ENCODE measurements around the gene RRP8. TPM values are rescaled to one million over a fixed set of nuclear protein-coding genes. Genes with fewer than 3 reads are reported as not detected.
A peak's percentile ranks its signal among the peaks of the same experiment; 100 is the strongest.

RRP8 gene
- total RNA-seq, 1 donor, result 7.2 TPM

GRCh38 chr11:6559369-6559768, 44.0 kb downstream of the RRP8 start:
- H3K4me1 ChIP-seq (ENCODE audit: insufficient read depth, low read length), result no peaks in the 10 kb centered on the region
- H3K27me3 ChIP-seq (ENCODE audit: insufficient read depth, low read length), result no peaks in the 10 kb centered on the region
- no peaks in the 10 kb centered on the region for H3K9me3 ChIP-seq (ENCODE audit: low read depth, low read length)
- H3K4me3 ChIP-seq (ENCODE audit: insufficient read depth, low read length), result no peak overlapping the region
- no peak overlapping the region for H2AFZ ChIP-seq (ENCODE audit: low read length)
- TF ChIP-seq CTCF (IDR thresholded peaks at IDR 0.05; ENCODE audit: extremely low read depth, low read depth, low read length), result no peak
- DNase-seq (ENCODE audit: insufficient read length, low spot score, missing footprints), result no peak
- no peak overlapping the region for H3K4me2 ChIP-seq (ENCODE audit: insufficient read depth, low read length)
- no peaks in the 10 kb centered on the region for H3K36me3 ChIP-seq (ENCODE audit: insufficient read depth, low read length)
- no peaks in the 10 kb centered on the region for H4K20me1 ChIP-seq (ENCODE audit: insufficient read depth, low read length)
- no peak overlapping the region for H3K27ac ChIP-seq (ENCODE audit: low read depth, low read length)
- no peaks in the 10 kb centered on the region for H3K79me2 ChIP-seq (ENCODE audit: insufficient read depth, low read length)

GRCh38 chr11:6557761-6558674, 45.4 kb downstream of the RRP8 start:
- Histone ChIP-seq H3K79me2 (ENCODE audit: insufficient read depth, low read length) (no peaks in the 10 kb centered on the region), H3K27me3 (ENCODE audit: insufficient read depth, low read length) (no peaks in the 10 kb centered on the region), H3K27ac (ENCODE audit: low read depth, low read length) (no peak overlapping the region), H2AFZ (ENCODE audit: low read length) (no peak overlapping the region), H3K36me3 (ENCODE audit: insufficient read depth, low read length) (no peaks in the 10 kb centered on the region), H3K4me1 (ENCODE audit: insufficient read depth, low read length) (no peaks in the 10 kb centered on the region), H3K4me3 (ENCODE audit: insufficient read depth, low read length) (no peak overlapping the region), H3K4me2 (ENCODE audit: insufficient read depth, low read length) (no peak overlapping the region), H3K9me3 (ENCODE audit: low read depth, low read length) (no peaks in the 10 kb centered on the region), H4K20me1 (ENCODE audit: insufficient read depth, low read length) (no peaks in the 10 kb centered on the region)
- peak; percentile 57 for DNase-seq (ENCODE audit: insufficient read length, low spot score, missing footprints)
- TF ChIP-seq CTCF (IDR thresholded peaks at IDR 0.05; ENCODE audit: extremely low read depth, low read depth, low read length), result no peak

- Histone ChIP-seq H3K4me1 (ENCODE audit: insufficient read depth, low read length) (no peaks in the 10 kb centered on the region), H3K27me3 (ENCODE audit: insufficient read depth, low read length) (no peaks in the 10 kb centered on the region), H2AFZ (ENCODE audit: low read length) (no peak overlapping the region), H3K79me2 (ENCODE audit: insufficient read depth, low read length) (no peaks in the 10 kb centered on the region), H3K4me3 (ENCODE audit: insufficient read depth, low read length) (no peak overlapping the region), H3K36me3 (ENCODE audit: insufficient read depth, low read length) (no peaks in the 10 kb centered on the region), H4K20me1 (ENCODE audit: insufficient read depth, low read length) (no peaks in the 10 kb centered on the region), H3K4me2 (ENCODE audit: insufficient read depth, low read length) (no peak overlapping the region), H3K9me3 (ENCODE audit: low read depth, low read length) (no peaks in the 10 kb centered on the region), H3K27ac (ENCODE audit: low read depth, low read length) (no peak overlapping the region)
- DNase-seq (ENCODE audit: insufficient read length, low spot score, missing footprints), result no peak
- TF ChIP-seq CTCF (IDR thresholded peaks at IDR 0.05; ENCODE audit: extremely low read depth, low read depth, low read length), result no peak
Observed at GRCh38 chr11:6557063-6557462, 46.4 kb downstream of the RRP8 start.

- TF ChIP-seq CTCF (IDR thresholded peaks at IDR 0.05; ENCODE audit: extremely low read depth, low read depth, low read length), result no peak
- no peak overlapping the region for H3K4me2 ChIP-seq (ENCODE audit: insufficient read depth, low read length)
- no peaks in the 10 kb centered on the region for H3K27me3 ChIP-seq (ENCODE audit: insufficient read depth, low read length)
- DNase-seq (ENCODE audit: insufficient read length, low spot score, missing footprints), result no peak
- H4K20me1 ChIP-seq (ENCODE audit: insufficient read depth, low read length), result no peaks in the 10 kb centered on the region
- no peak overlapping the region for H2AFZ ChIP-seq (ENCODE audit: low read length)
- H3K27ac ChIP-seq (ENCODE audit: low read depth, low read length), result no peak overlapping the region
- H3K9me3 ChIP-seq (ENCODE audit: low read depth, low read length), result no peaks in the 10 kb centered on the region
- H3K4me1 ChIP-seq (ENCODE audit: insufficient read depth, low read length), result no peaks in the 10 kb centered on the region
- H3K36me3 ChIP-seq (ENCODE audit: insufficient read depth, low read length), result no peaks in the 10 kb centered on the region
- no peak overlapping the region for H3K4me3 ChIP-seq (ENCODE audit: insufficient read depth, low read length)
- H3K79me2 ChIP-seq (ENCODE audit: insufficient read depth, low read length), result no peaks in the 10 kb centered on the region
Observed at GRCh38 chr11:6556139-6556949, 47.1 kb downstream of the RRP8 start.
